GM12878 (cell line): ENCODE data around the gene EPB41. TPM values are rescaled to one million over a fixed set of nuclear protein-coding genes. Genes with fewer than 3 reads are reported as not detected.

Experiments used
- ATAC-seq: fragments of 200-7000 bp; cut with Tn5 transposase; 3 replicates; pipeline ENCODE4 v1.9.1; 2020; ENCODE audit warnings: mild to moderate bottlenecking, moderate library complexity
- BruUV-seq: library from RNA; stranded (reverse); fragments of 400-500 nt; replicated peaks from 2 replicates; lab custom pipeline; 2021; lab: Mats Ljungman, UMichigan
- CTCF ChIA-PET: fragments of 300-600 bp; sonication (Branson Sonifier 250); formaldehyde crosslinking; extraction: SDS; loops from one replicate; lab custom pipeline; 2021; ENCODE audit warnings: inconsistent platforms; lab: Yijun Ruan, JAX
- POLR2A ChIA-PET: fragments of 350-600 bp; formaldehyde crosslinking; extraction: SDS; loops from one replicate; lab custom pipeline; 2021; ENCODE audit warnings: inconsistent platforms; lab: Charles Lee
- RAD21 ChIA-PET: fragments of 300-600 bp; sonication (Branson Sonifier 250); formaldehyde crosslinking; loops from one replicate; lab custom pipeline; 2023; ENCODE audit warnings: antibody characterized with exemption; ENCODE audit not compliant: unreplicated experiment; lab: Charles Lee
- SMC1A ChIA-PET: fragments of 300-600 bp; sonication (Branson Sonifier 250); formaldehyde crosslinking; loops from one replicate; lab custom pipeline; 2023; ENCODE audit not compliant: unreplicated experiment, uncharacterized antibody; lab: Charles Lee
- DNase-seq: peaks from one replicate; pipeline ENCODE4 v3.0.0-alpha.2; 2011; ENCODE audit warnings: low read depth, low spot score
- FAIRE-seq: peaks from 3 replicates; lab custom pipeline; 2011; peaks lifted over from hg19 to GRCh38; lab: Jason Lieb, UNC
- H2AFZ ChIP-seq: 2 replicates; pipeline ENCODE4 v1.6.0; 2011; ENCODE audit warnings: low read depth, low read length, control low read depth; ENCODE audit not compliant: control insufficient read depth
- H3K27ac ChIP-seq: 2 replicates; pipeline ENCODE4 v1.5.1; 2011; ENCODE audit warnings: control low read depth; ENCODE audit not compliant: control insufficient read depth, insufficient read depth
- H3K27me3 ChIP-seq, 2 experiments: replicated peaks in 1 of 2; 2 replicates each; pipeline versions ENCODE4 v1.6.0 to v1.6.1; 2011; ENCODE audit warnings: low read length in 1 of 2; ENCODE audit not compliant: control insufficient read depth in 2 of 2, insufficient read depth in 2 of 2
- H3K36me3 ChIP-seq, 2 experiments: 2 replicates each; pipeline ENCODE4 v1.5.1; 2011; ENCODE audit warnings: low read length in 1 of 2; ENCODE audit not compliant: control insufficient read depth in 2 of 2, insufficient read depth in 2 of 2
- H3K4me1 ChIP-seq: 2 replicates; pipeline ENCODE4 v1.6.1; 2011; ENCODE audit warnings: mild to moderate bottlenecking, low read length, moderate library complexity, mixed read lengths; ENCODE audit not compliant: control insufficient read depth, insufficient read depth
- H3K4me2 ChIP-seq: 2 replicates; pipeline ENCODE4 v1.6.0; 2011; ENCODE audit warnings: control low read depth; ENCODE audit not compliant: control insufficient read depth, insufficient read depth
- H3K4me3 ChIP-seq: fragments of 200-600 bp; sonication (generic); 2 replicates; pipeline ENCODE4 v1.5.1; 2016
- H3K79me2 ChIP-seq: 2 replicates; pipeline ENCODE4 v1.6.0; 2011; ENCODE audit warnings: low read length; ENCODE audit not compliant: control insufficient read depth, insufficient read depth
- H3K9ac ChIP-seq: 2 replicates; pipeline ENCODE4 v1.8.0; 2011; ENCODE audit warnings: low read length, control low read depth, mixed read lengths; ENCODE audit not compliant: control insufficient read depth, insufficient read depth
- H3K9me3 ChIP-seq: replicated peaks from 3 replicates; pipeline ENCODE4 v1.5.1; 2011; ENCODE audit warnings: mild to moderate bottlenecking, low read length; ENCODE audit not compliant: control insufficient read depth, insufficient read depth
- H4K20me1 ChIP-seq: 2 replicates; pipeline ENCODE4 v1.6.0; 2011; ENCODE audit not compliant: control insufficient read depth, insufficient read depth
- BCLAF1 ChIP-seq: fragments of 450-650 bp; IDR thresholded peaks from 2 replicates; pipeline ENCODE4 v1.6.1; 2017; ENCODE audit warnings: antibody characterized with exemption, mild to moderate bottlenecking, moderate library complexity
- CBX5 ChIP-seq: sonication (generic); IDR thresholded peaks from 2 replicates; pipeline ENCODE4 v1.6.1; 2016; ENCODE audit warnings: low read depth, moderate library complexity, mild to moderate bottlenecking, inconsistent platforms
- CHD1 ChIP-seq: IDR thresholded peaks from 2 replicates; pipeline ENCODE4 v1.6.1; 2012; ENCODE audit warnings: low read depth, low read length, improper control_type of control experiment
- CREB1 ChIP-seq: IDR thresholded peaks from 2 replicates; pipeline ENCODE4 v1.6.1; 2012; ENCODE audit warnings: low read depth, mild to moderate bottlenecking, inconsistent platforms
- E2F4 ChIP-seq: IDR thresholded peaks from 2 replicates; pipeline ENCODE4 v1.6.1; 2012; ENCODE audit warnings: low read depth, low read length, improper control_type of control experiment
- FOS ChIP-seq: IDR thresholded peaks from 3 replicates; pipeline ENCODE4 v1.6.1; 2011; ENCODE audit warnings: borderline replicate concordance; ENCODE audit not compliant: insufficient read length; ENCODE audit errors: extremely low read depth
- FOXK2 ChIP-seq: fragments of 450-650 bp; IDR thresholded peaks from 2 replicates; pipeline ENCODE4 v1.6.1; 2017; ENCODE audit warnings: mild to moderate bottlenecking, moderate library complexity
- FOXM1 ChIP-seq: IDR thresholded peaks from 2 replicates; pipeline ENCODE4 v1.6.1; 2012; ENCODE audit warnings: low read depth, mild to moderate bottlenecking, inconsistent platforms, low read length, moderate library complexity
- RAD51 ChIP-seq: fragments of 450-650 bp; IDR thresholded peaks from 2 replicates; pipeline ENCODE4 v1.6.1; 2016; ENCODE audit warnings: moderate library complexity, mild to moderate bottlenecking, inconsistent platforms
- RELA ChIP-seq: fragments of 450-650 bp; IDR thresholded peaks from 2 replicates; pipeline ENCODE4 v1.8.0; 2014; ENCODE audit warnings: borderline replicate concordance; ENCODE audit not compliant: partially characterized antibody
- RFX5 ChIP-seq: IDR thresholded peaks from 2 replicates; pipeline ENCODE4 v1.6.1; 2011; ENCODE audit warnings: low read depth, low read length, improper control_type of control experiment
- SIX5 ChIP-seq: IDR thresholded peaks from 2 replicates; pipeline ENCODE4 v1.6.1; 2011; ENCODE audit warnings: mild to moderate bottlenecking, low read depth, low read length, moderate library complexity; ENCODE audit not compliant: severe bottlenecking
- SP1 ChIP-seq: IDR thresholded peaks from one replicate; pipeline ENCODE4 v1.6.1; 2011; ENCODE audit warnings: low read depth, low read length
- SUPT20H ChIP-seq: IDR thresholded peaks from 2 replicates; pipeline ENCODE4 v1.6.1; 2011; ENCODE audit warnings: low read depth, mild to moderate bottlenecking, low read length, moderate library complexity, borderline replicate concordance; ENCODE audit not compliant: control insufficient read depth
- TCF12 ChIP-seq: IDR thresholded peaks from 2 replicates; pipeline ENCODE4 v1.6.1; 2011; ENCODE audit warnings: low read depth, mild to moderate bottlenecking, low read length
- TCF7 ChIP-seq: IDR thresholded peaks from 2 replicates; pipeline ENCODE4 v1.6.1; 2014; ENCODE audit warnings: antibody characterized with exemption, borderline replicate concordance
- YY1 ChIP-seq: IDR thresholded peaks from 2 replicates; pipeline ENCODE4 v1.6.1; 2011; ENCODE audit warnings: low read depth, mild to moderate bottlenecking, low read length
- WGBS: methylation state at CpG from one replicate; pipeline ENCODE4 v1.1.6; 2016; ENCODE audit warnings: low lambda C conversion rate; ENCODE audit not compliant: insufficient replicate concordance, insufficient coverage; ENCODE audit errors: missing lambda C conversion rate; 5-methylcytosine and 5-hydroxymethylcytosine counted together
- in situ Hi-C: fragments of 300-500 bp; cut with MboI; formaldehyde crosslinking; loops from 9 replicates; pipeline ENCODE4 v1.14.3; 2018; ENCODE audit warnings: mixed read lengths
- intact Hi-C: fragments of 100-400 bp; cut with micrococcal nuclease; formaldehyde crosslinking; loops from one replicate; pipeline ENCODE4 v1.14.2; 2022; ENCODE audit not compliant: unreplicated experiment
- polyA plus RNA-seq, 11 experiments: library from polyadenylated mRNA; depleted of rRNA in 4 of 11; unstranded in 6 of 11; stranded (reverse) in 5 of 11; fragments of >200 nt; fragmentation: Nextera tagmentation in 4 of 11; fragmentation: Illumina TruSeq in 1 of 11; extraction: Ambion mirVana in 4 of 11; extraction: Trizol in 1 of 11; gene quantifications; 1 replicate in 1 of 11; 2 replicates in 10 of 11; pipeline versions ENCODE4 v1.2.1 to v1.2.3, GENCODE V29; 2011 to 2016; ENCODE audit warnings: inconsistent platforms in 2 of 11, missing spikeins in 2 of 11, low read depth in 1 of 11
- total RNA-seq, 4 experiments: library from RNA; depleted of rRNA in 3 of 4; stranded (reverse); fragments of >200 nt in 3 of 4; fragmentation: Illumina TruSeq in 1 of 4; extraction: Trizol in 1 of 4; gene quantifications; 2 replicates each; pipeline versions ENCODE4 v1.2.1 to v1.2.3, GENCODE V29; 2013 to 2021
- TF ChIP-seq, protein P1 (sequence below): IDR thresholded peaks from 2 replicates; pipeline ENCODE4 v1.6.1; 2011; ENCODE audit warnings: borderline replicate concordance, low read depth, mild to moderate bottlenecking, moderate library complexity, low read length; ENCODE audit not compliant: insufficient read depth, poor library complexity, severe bottlenecking

Gene EPB41
- total and polyA plus RNA-seq, 10 of the 15 experiments (the other 5 are each of a cell fraction or from before 2014, with no cell fraction given), result 1.1 to 77.6 (median 58.8) TPM

GRCh38 chr1:28886731-28887418 lies 27.5 kb upstream of the EPB41 start:
- peak overlapping the region; percentile 91 for H2AFZ ChIP-seq
- ChIA-PET POLR2A (interaction anchor here (0.5 to 1.8 kb wide), 5 partner anchors 27 to 262 kb away, joined by 3 to 8 read pairs (median 3); partner anchors contain the start of gene EPB41), RAD21 (interaction anchor here (0.9 to 11.7 kb wide), 6 partner anchors 10 to 315 kb away, joined by 3 to 284 read pairs (median 7); partner anchors contain the start of gene SRSF4), CTCF (interaction anchor here (0.9 to 13.7 kb wide), 6 partner anchors 9 to 316 kb away, joined by 3 to 547 read pairs (median 3); no protein-coding TSS in a partner anchor), SMC1A (interaction anchor here (0.9 to 12.0 kb wide), 5 partner anchors 9 to 146 kb away, joined by 3 to 315 read pairs (median 4); no protein-coding TSS in a partner anchor)
- in situ Hi-C loops (no loop called here), intact Hi-C loops (no loop called here)
- peak overlapping the region; percentile 92 for H3K9ac ChIP-seq
- H3K79me2 ChIP-seq, result peaks cover 13% of the 10 kb centered on the region
- H4K20me1 ChIP-seq, result no peaks in the 10 kb centered on the region
- H3K36me3 ChIP-seq, result no peaks in the 10 kb centered on the region
- WGBS, result 1% methylated on average over 37 of the region's 43 CpGs
- H3K4me2 ChIP-seq, result peak overlapping the region; percentile 85
- peaks cover 34% of the 10 kb centered on the region for H3K4me1 ChIP-seq
- peak; percentile 32 for DNase-seq
- ATAC-seq, result peak; percentile 84
- peak overlapping the region; percentile 68 for H3K27ac ChIP-seq
- H3K4me3 ChIP-seq, result peak overlapping the region; percentile 89
- BruUV-seq, result no TSS peak
- no peaks in the 10 kb centered on the region for H3K9me3 ChIP-seq
- no peaks in the 10 kb centered on the region for H3K27me3 ChIP-seq
- FAIRE-seq, result no peak
- TF ChIP-seq CHD1 (no peak), YY1 (no peak), CREB1 (peak; percentile 94), BCLAF1 (no peak), SIX5 (no peak), RAD51 (peak; percentile 79), FOXK2 (no peak), TCF12 (no peak), RELA (no peak), CBX5 (no peak), TCF7 (no peak), SP1 (peak; percentile 84), FOS (peak; percentile 13), RFX5 (no peak), E2F4 (no peak), FOXM1 (no peak), SUPT20H (no peak)
- TF ChIP-seq, protein P1, sequence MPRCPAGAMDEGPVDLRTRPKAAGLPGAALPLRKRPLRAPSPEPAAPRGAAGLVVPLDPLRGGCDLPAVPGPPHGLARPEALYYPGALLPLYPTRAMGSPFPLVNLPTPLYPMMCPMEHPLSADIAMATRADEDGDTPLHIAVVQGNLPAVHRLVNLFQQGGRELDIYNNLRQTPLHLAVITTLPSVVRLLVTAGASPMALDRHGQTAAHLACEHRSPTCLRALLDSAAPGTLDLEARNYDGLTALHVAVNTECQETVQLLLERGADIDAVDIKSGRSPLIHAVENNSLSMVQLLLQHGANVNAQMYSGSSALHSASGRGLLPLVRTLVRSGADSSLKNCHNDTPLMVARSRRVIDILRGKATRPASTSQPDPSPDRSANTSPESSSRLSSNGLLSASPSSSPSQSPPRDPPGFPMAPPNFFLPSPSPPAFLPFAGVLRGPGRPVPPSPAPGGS, result no peak
